ENCODE measurements around the gene COL11A2. TPM values are rescaled to one million over a fixed set of nuclear protein-coding genes. Genes with fewer than 3 reads are reported as not detected.

COL11A2 gene
- total RNA-seq, 1 experiment from 2014 or later: 2.3 TPM

DNA sequence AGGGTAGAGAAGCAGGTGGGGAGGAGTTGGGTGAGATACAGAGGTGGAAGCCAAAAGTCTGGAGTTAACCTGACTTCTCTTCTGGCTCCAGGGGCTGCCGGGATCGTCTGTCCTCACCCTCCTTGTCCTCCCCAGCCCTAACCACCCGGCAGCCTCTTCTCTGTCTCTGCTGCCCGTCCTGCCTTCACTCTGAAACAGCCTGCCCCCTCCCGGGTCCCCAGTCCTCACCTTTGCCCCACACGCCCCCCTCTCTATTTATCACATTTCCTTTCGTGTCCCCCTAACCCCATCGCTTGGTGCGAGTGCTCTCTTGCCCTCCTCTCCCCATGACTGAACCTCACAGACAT lies 21.7 kb upstream of the COL11A2 start:
- Mint-ChIP-seq H3K27ac (no peak overlapping the region; a peak in 1 of 7 replicates), H3K9me3 (peaks cover 0 to 5% of the 10 kb centered on the region in 2 experiments; a peak in 2 of 5 replicates), H3K36me3 (ENCODE audit: insufficient read depth in 1 of 3, low read depth in 3 of 3) (peaks cover 5 to 24% (median 16%) of the 10 kb centered on the region in 3 experiments; a peak in 6 of 7 replicates), H3K27me3 (ENCODE audit: low read depth) (peaks cover 92% of the 10 kb centered on the region), H3K4me1 (peaks cover 34 to 48% of the 10 kb centered on the region in 2 experiments), H3K4me3 (peak overlapping the region; percentile 75 to 94)
- no peak overlapping the region for H2BK120ac ChIP-seq (ENCODE audit: low read depth, low read length, poor library complexity, severe bottlenecking)
- TF ChIP-seq, protein P1, sequence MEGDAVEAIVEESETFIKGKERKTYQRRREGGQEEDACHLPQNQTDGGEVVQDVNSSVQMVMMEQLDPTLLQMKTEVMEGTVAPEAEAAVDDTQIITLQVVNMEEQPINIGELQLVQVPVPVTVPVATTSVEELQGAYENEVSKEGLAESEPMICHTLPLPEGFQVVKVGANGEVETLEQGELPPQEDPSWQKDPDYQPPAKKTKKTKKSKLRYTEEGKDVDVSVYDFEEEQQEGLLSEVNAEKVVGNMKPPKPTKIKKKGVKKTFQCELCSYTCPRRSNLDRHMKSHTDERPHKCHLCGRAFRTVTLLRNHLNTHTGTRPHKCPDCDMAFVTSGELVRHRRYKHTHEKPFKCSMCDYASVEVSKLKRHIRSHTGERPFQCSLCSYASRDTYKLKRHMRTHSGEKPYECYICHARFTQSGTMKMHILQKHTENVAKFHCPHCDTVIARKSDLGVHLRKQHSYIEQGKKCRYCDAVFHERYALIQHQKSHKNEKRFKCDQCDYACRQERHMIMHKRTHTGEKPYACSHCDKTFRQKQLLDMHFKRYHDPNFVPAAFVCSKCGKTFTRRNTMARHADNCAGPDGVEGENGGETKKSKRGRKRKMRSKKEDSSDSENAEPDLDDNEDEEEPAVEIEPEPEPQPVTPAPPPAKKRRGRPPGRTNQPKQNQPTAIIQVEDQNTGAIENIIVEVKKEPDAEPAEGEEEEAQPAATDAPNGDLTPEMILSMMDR (conservative IDR thresholded peaks at IDR 0.05): no peak
- peak overlapping the region; percentile 88 for H3K4me2 ChIP-seq (ENCODE audit: insufficient read depth, insufficient read length, low read length)
- peaks cover 56% of the 10 kb centered on the region for H3K27me3 ChIP-seq (ENCODE audit: insufficient read depth, low read length)
- H2BK15ac ChIP-seq (ENCODE audit: low read depth, low read length): no peak overlapping the region
- H3K14ac ChIP-seq (ENCODE audit: insufficient read depth, low read length): no peak overlapping the region
- no peak overlapping the region for H2AK5ac ChIP-seq (ENCODE audit: insufficient read length, low read length)
- H3K23me2 ChIP-seq (ENCODE audit: insufficient read length, low read depth, low read length, poor library complexity, severe bottlenecking): peaks cover 11% of the 10 kb centered on the region
- no peak overlapping the region for H2BK20ac ChIP-seq (ENCODE audit: low read depth, low read length, poor library complexity, severe bottlenecking)
- no peaks in the 10 kb centered on the region for H3K4me1 ChIP-seq (ENCODE audit: insufficient read depth, low read length)
- H3K9me3 ChIP-seq (ENCODE audit: control insufficient read depth, low read depth, low read length): no peaks in the 10 kb centered on the region
- DNase-seq: no peak
- H3K4ac ChIP-seq (ENCODE audit: low read depth, low read length): no peak overlapping the region
- no peaks in the 10 kb centered on the region for H3K79me2 ChIP-seq (ENCODE audit: insufficient read depth, low read length)
- WGBS (ENCODE audit: extremely low coverage, insufficient read length, low lambda C conversion rate): no CpG with 5 or more reads among the region's 9 CpGs
- H3K18ac ChIP-seq (ENCODE audit: insufficient read length, low read depth, low read length): no peak overlapping the region
- no peaks in the 10 kb centered on the region for H3K79me1 ChIP-seq (ENCODE audit: insufficient read depth, low read depth, low read length, poor library complexity, severe bottlenecking)
- no peak overlapping the region for H2BK5ac ChIP-seq (ENCODE audit: insufficient read length, low read length)
- H3K9ac ChIP-seq (ENCODE audit: extremely low read depth, insufficient read length, low read length): no peak overlapping the region
- no peak overlapping the region for H3K56ac ChIP-seq (ENCODE audit: insufficient read length, low read depth, low read length)
- no peak overlapping the region for H4K91ac ChIP-seq (ENCODE audit: insufficient read length, low read depth, low read length)
- H3K23ac ChIP-seq (ENCODE audit: insufficient read length, low read depth, low read length): no peak overlapping the region
- H3T11ph ChIP-seq (ENCODE audit: low read length): no peak overlapping the region
- peaks cover 3% of the 10 kb centered on the region for H4K20me1 ChIP-seq (ENCODE audit: control insufficient read depth, insufficient read depth, insufficient read length)
- no peak overlapping the region for H2AFZ ChIP-seq (ENCODE audit: low read length)
- H2BK12ac ChIP-seq (ENCODE audit: insufficient read length, low read depth, low read length): no peak overlapping the region
- no peak overlapping the region for H4K5ac ChIP-seq (ENCODE audit: insufficient read length, low read depth, low read length)
- no peak overlapping the region for H4K8ac ChIP-seq (replicated peaks; ENCODE audit: insufficient read length, low read depth, low read length)
- no peak overlapping the region for H3K27ac ChIP-seq (ENCODE audit: insufficient read length, low read depth, low read length)
